Thymus (tissue), 11 donors: ENCODE data around the gene TSEN34. TPM values are rescaled to one million over a fixed set of nuclear protein-coding genes. Genes with fewer than 3 reads are reported as not detected.
"Not testable (repeated sequence)": the region's sequence is repeated elsewhere in the genome, so short reads cannot be mapped to it uniquely, and the experiment has no call there.

Experiments
- DNase-seq, 9 donors: peaks; one replicate each; pipeline ENCODE4 v3.0.0-alpha.2; 2013; ENCODE audit warnings: low spot score in 9 of 9, low read depth in 6 of 9, missing footprints in 1 of 9
- H3K27ac ChIP-seq, 2 donors: one replicate each; pipeline ENCODE4 v1.5.1; 2013; ENCODE audit warnings: control low read depth in 1 of 2, low read depth in 1 of 2, low read length in 1 of 2, mild to moderate bottlenecking in 1 of 2, moderate library complexity in 1 of 2
- H3K27me3 ChIP-seq, 2 donors: one replicate each; pipeline ENCODE4 v1.5.1; 2013; ENCODE audit warnings: low read length in 1 of 2; ENCODE audit not compliant: control insufficient read depth in 2 of 2, insufficient read depth in 1 of 2
- H3K36me3 ChIP-seq, 2 donors: one replicate each; pipeline ENCODE4 v1.5.1; 2013; ENCODE audit warnings: low read length in 1 of 2, mild to moderate bottlenecking in 1 of 2, moderate library complexity in 1 of 2; ENCODE audit not compliant: control insufficient read depth in 2 of 2, insufficient read depth in 2 of 2
- H3K4me1 ChIP-seq, 2 donors: one replicate each; pipeline ENCODE4 v1.5.1; 2013; ENCODE audit warnings: low read length in 2 of 2; ENCODE audit not compliant: control insufficient read depth in 2 of 2, insufficient read depth in 2 of 2
- H3K4me3 ChIP-seq, 2 donors: one replicate each; pipeline ENCODE4 v1.5.1; 2013; ENCODE audit warnings: low read length in 2 of 2, control low read depth in 1 of 2, mild to moderate bottlenecking in 1 of 2
- H3K9me3 ChIP-seq, 2 donors: one replicate each; pipeline ENCODE4 v1.5.1; 2013; ENCODE audit warnings: low read length in 1 of 2, mild to moderate bottlenecking in 1 of 2; ENCODE audit not compliant: control insufficient read depth in 2 of 2, insufficient read depth in 1 of 2
- WGBS: extraction: QIAGEN DNeasy Blood & Tissue Kit; methylation state at CpG from one replicate; pipeline ENCODE4 v1.1.7; 2013; 5-methylcytosine and 5-hydroxymethylcytosine counted together
- polyA plus RNA-seq: library from polyadenylated mRNA; stranded (reverse); fragments of 200-250 nt; gene quantifications from one replicate; pipeline ENCODE4 v1.2.3, GENCODE V29; 2013
- total RNA-seq: library from RNA; stranded (reverse); fragments of 120-200 nt; gene quantifications from one replicate; pipeline ENCODE4 v1.2.4, GENCODE V29; 2013
- donor health status: healthy.

TSEN34 gene
- total and polyA plus RNA-seq, 2 donors: 24.1 to 38.8 TPM

DNA sequence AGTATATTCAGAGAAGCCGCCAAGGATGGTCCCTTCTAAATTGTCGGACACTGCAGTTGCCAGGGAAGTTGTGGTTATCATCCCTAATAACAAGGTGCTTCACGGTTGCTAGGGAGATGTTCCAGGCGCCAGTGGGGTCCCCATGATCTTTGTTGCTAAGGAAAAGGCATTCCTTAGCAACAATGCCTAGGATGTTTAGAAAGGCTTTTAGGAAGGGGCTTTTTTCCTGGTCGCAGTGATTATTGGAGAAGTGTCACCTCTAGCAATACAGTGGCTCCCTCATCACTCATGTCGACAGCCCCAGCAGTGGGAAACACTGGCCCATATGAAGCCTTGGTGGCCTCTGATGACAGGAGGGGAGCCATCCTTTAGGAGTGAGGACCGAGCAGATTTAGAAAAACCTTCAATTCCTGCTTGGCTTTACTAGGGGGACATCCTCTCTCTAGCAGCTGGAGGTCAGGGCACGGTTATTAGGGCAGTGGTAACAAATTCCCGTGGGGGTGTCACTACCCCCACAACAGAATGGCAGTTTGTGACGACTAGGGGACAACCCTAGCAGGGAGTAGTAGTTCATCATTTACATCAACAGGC lies 11.8 kb upstream of the TSEN34 start:
- Histone ChIP-seq H3K9me3 (no peaks in the 10 kb centered on the region), H3K4me1 (peaks cover 0 to 14% of the 10 kb centered on the region in 2 donors), H3K27me3 (no peaks in the 10 kb centered on the region), H3K27ac (peak overlapping the region in 1 of 2 donors; percentile 64), H3K4me3 (no peak overlapping the region), H3K36me3 (peaks cover 0 to 23% of the 10 kb centered on the region in 2 donors)
- no peak for DNase-seq
- 97% methylated on average over 10 of the region's 10 CpGs for WGBS

DNA sequence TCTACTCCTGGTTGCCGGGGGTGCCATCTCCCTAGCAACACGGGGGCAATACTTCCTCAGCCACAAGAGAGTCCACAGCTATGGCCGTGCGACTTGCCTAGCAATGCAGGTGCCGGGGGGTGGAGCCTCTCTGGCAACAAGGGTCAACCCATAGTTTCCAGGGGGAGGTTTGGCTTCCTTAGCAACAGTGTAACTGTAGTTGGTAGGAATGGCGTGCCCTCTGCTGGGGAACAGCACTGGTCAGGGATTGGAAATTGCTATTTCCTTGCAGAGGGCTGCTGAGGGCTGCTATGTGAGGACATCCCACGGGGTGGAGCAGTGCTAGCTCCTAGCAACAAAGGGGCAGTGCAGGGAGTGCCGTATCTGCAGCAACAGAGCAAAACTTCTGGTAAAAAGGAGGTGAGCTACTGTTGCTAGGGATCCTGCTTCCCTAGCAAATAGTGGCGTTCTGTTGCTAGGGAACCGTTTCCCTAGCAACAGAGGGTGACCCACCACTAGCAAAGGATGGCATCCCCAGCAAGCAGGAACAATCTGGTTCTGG lies 11.1 kb upstream of the TSEN34 start:
- 71% methylated on average over 10 of the region's 10 CpGs for WGBS
- H3K4me3 ChIP-seq: no peak overlapping the region
- DNase-seq: peak in 3 of 9 donors; percentile 54 to 78 (median 57)
- H3K27me3 ChIP-seq: no peaks in the 10 kb centered on the region
- H3K9me3 ChIP-seq: no peaks in the 10 kb centered on the region
- peaks cover 0 to 14% of the 10 kb centered on the region in 2 donors for H3K4me1 ChIP-seq
- H3K27ac ChIP-seq: peak overlapping the region in 1 of 2 donors; percentile 64
- peaks cover 0 to 23% of the 10 kb centered on the region in 2 donors for H3K36me3 ChIP-seq

DNA sequence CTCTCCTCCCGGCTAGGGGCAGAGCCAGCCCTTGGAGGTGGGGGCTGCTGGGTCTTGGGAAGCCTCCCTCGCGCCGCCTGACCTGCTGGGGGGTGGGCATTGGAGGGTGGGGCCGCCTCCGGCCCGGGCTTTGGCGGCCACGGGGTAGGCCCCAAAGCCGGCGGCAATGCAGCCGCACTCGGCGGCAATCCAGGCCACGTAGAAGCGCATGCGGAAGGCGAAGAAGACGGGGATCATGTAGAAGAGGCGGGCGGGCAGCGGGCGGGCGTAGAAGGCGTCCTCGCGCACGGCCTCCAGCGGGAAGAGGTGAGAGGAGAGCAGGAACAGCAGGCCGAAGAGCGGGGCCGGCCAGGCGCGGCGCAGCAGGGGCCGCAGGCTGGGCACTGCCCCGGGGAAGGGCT lies 10.4 kb upstream of the TSEN34 start:
- no peaks in the 10 kb centered on the region for H3K9me3 ChIP-seq
- no peak overlapping the region for H3K27ac ChIP-seq
- DNase-seq: no peak

DNA sequence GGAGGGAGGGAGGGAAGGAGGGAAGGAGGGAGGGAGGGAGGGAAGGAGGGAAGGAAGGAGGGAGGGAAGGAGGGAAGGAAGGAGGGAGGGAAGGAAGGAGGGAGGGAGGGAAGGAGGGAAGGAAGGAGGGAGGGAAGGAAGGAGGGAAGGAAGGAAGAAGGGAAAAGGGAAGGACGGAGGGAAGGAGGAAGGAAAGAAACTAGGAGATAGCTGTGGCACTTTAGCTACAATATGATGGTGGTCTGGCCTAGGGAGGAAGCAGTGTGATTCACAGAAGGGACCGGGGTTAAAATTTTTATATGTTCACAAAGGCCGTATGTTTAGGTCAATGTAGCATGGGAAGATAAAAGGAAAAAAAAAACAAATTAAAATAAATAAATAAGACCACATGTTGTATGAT lies 9.2 kb upstream of the TSEN34 start:
- WGBS: 98% methylated on average over 3 of the region's 3 CpGs
- Histone ChIP-seq H3K4me1 (peaks cover 0 to 14% of the 10 kb centered on the region in 2 donors), H3K36me3 (peaks cover 3 to 26% of the 10 kb centered on the region in 2 donors)
- H3K9me3 ChIP-seq, H3K27ac ChIP-seq, H3K27me3 ChIP-seq, H3K4me3 ChIP-seq, DNase-seq: not testable (repeated sequence)

More for the DNA sequence above, 10.4 kb upstream of the TSEN34 start:
- no peaks in the 10 kb centered on the region for H3K27me3 ChIP-seq
- peaks cover 0 to 23% of the 10 kb centered on the region in 2 donors for H3K36me3 ChIP-seq
- no peak overlapping the region for H3K4me3 ChIP-seq
- H3K4me1 ChIP-seq: peaks cover 0 to 14% of the 10 kb centered on the region in 2 donors
- 99% methylated on average over 37 of the region's 37 CpGs for WGBS

DNA sequence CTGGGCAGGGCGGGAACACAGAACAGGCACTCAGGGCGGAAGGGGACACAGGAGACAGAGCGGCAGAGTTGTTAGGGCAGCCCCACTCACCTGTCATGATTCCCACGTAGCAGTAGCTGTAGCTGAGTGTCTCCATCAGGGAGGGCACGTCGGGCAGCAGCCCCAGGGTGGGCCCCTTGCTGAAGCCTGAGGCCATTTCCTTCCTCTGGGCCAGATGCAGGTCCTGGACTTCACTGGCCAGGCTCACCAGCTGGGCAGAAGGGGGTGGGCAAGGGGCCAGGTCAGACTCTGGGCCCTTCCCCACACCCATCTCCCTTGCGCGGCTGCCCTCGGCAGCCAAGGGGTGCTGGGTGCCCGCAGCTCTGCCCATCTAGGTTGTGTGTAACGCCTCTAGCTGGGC lies 7.7 kb upstream of the TSEN34 start:
- Histone ChIP-seq H3K9me3 (no peaks in the 10 kb centered on the region), H3K4me3 (no peak overlapping the region), H3K4me1 (peaks cover 6 to 21% of the 10 kb centered on the region in 2 donors), H3K27ac (no peak overlapping the region), H3K27me3 (no peaks in the 10 kb centered on the region), H3K36me3 (peaks cover 4 to 28% of the 10 kb centered on the region in 2 donors)
- no peak for DNase-seq
- WGBS: 97% methylated on average over 11 of the region's 11 CpGs

DNA sequence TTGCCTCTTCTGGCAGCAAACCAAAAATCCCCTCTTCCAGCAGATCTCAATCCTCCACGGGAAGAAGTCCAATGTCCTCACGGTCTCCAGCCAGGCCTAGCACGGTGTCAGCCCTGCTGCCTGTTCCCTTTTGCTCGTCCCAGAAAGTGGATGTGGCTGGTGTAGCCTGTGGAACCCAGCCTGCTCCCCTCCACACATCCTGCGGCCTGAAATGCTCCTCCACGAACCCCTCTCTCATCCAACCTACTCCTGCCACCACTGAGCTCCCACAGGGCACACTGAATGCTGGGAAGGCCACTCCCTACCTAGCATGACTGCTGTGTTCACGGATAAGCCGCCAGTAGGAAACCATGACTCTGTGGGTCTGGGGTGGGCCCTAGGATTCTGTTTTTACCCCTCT lies 4.8 kb upstream of the TSEN34 start:
- Histone ChIP-seq H3K36me3 (peaks cover 4 to 17% of the 10 kb centered on the region in 2 donors), H3K27ac (no peak overlapping the region), H3K4me1 (peaks cover 10 to 11% of the 10 kb centered on the region in 2 donors), H3K27me3 (no peaks in the 10 kb centered on the region), H3K4me3 (no peak overlapping the region), H3K9me3 (no peaks in the 10 kb centered on the region)
- 96% methylated on average over 8 of the region's 8 CpGs for WGBS
- no peak for DNase-seq

DNA sequence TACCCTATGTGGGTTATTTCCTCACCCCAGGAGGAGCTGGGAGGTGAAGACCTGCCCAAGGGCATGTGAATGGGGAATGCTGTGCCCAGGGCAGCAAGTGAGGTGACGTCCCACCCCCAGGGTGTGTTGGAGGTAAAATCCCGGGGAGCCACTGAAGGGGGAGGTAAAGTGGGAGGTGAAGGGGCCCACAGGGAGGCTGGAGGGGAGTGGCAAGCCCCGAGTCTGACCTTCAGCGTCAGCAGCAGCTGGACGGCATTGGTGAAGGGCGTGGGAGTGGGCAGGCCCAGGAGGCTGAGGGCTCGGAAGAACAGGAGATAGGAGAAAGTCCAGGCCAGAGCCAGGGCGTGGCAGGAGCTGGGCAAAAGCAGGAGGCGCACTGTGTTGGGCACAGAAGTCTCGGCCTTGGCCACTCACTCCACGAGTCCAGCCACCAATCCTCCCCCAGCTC lies 4.2 kb upstream of the TSEN34 start:
- Histone ChIP-seq H3K27ac (no peak overlapping the region), H3K36me3 (peaks cover 4 to 17% of the 10 kb centered on the region in 2 donors), H3K9me3 (no peaks in the 10 kb centered on the region), H3K4me1 (peaks cover 15% of the 10 kb centered on the region in 2 donors), H3K27me3 (no peaks in the 10 kb centered on the region), H3K4me3 (no peak overlapping the region)
- DNase-seq: no peak
- WGBS: 98% methylated on average over 11 of the region's 11 CpGs

DNA sequence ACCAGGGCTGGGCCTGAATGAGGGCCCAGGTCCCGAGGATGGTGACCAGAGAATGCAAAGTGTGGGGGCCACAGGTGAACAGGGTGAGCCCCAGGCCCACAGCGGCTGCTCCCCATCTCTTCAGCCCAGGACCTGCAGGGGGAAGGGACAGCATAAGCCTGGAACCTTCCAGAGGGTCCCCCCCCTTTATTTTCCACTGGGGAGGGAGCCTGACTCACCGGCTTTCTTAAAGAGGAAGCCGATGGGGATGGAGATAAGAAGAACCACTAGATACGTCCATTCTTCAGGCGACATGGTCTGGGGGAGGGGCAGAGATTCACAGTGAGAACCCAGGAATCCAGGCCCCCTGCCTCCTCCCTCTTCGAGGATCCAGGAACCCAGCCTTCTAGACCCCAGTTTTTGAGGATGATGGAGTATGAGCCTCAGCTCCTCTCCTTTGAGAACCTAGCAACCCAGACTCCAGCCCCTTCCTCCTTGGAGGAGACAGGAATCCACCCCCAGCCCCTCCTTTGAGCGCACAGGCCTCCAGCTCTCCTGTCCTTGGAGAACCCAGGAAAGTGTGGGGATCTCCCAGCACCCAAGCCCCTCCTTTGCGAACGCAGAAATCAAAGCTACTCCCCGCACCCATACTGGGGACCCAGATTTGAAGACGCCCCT lies 2.8 kb upstream of the TSEN34 start:
- Histone ChIP-seq H3K4me1 (peaks cover 19 to 21% of the 10 kb centered on the region in 2 donors), H3K4me3 (peak overlapping the region; percentile 54 to 84), H3K36me3 (peaks cover 10 to 20% of the 10 kb centered on the region in 2 donors), H3K9me3 (no peaks in the 10 kb centered on the region), H3K27me3 (no peaks in the 10 kb centered on the region), H3K27ac (peak overlapping the region; percentile 17 to 56)
- peak in 1 of 9 donors; percentile 52 for DNase-seq
- 3% methylated on average over 12 of the region's 12 CpGs for WGBS

DNA sequence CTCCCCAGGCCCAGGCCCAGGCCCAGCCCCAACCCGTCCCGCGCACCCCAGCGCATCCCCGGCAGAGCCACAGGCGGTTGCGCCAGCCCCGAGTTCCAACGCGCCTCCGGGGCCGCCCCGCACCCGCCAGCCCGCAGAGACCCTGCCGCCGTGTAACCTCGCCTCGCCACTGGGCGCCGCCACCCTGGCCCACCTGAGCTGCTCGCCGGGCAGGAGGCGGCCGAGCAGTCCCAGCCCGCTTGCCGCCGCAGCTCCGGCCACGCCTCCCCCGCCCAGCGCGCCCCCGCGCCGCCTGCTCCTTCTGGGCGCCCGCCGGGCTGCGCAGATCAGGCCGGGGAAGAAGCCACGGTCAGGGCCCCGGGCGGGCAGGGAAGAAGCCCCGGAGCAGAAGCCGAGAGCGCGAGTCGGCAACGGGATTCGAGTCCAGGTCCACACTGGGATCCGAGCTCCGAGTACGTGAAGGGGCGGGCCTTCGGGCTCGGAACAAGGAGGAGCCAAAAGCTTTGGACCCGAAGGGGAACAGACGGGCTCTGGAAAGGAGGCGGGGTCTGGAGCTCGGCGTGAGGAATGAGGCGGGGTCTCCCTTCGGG lies 1.9 kb upstream of the TSEN34 start, which contains the start of gene MBOAT7:
TSS of gene MBOAT7 (minus strand) at position 436 of the 590 bp plus-strand sequence. CDS start 1,072 bp downstream, outside the sequence.
- no peak for DNase-seq
- H3K27ac ChIP-seq: peak within 1 kb of the TSS; percentile 99
- peaks cover 18 to 19% of the 10 kb centered on the region in 2 donors for H3K36me3 ChIP-seq
- H3K4me1 ChIP-seq: peaks cover 19 to 21% of the 10 kb centered on the region in 2 donors
- peak within 1 kb of the TSS; percentile 78 to 84 for H3K4me3 ChIP-seq
- no peaks in the 10 kb centered on the region for H3K9me3 ChIP-seq
- H3K27me3 ChIP-seq: no peaks in the 10 kb centered on the region
- under 1% methylated on average over 64 of the region's 64 CpGs for WGBS
